Osteoblast (primary cell): ENCODE data around the gene TMEM63A. TPM values are rescaled to one million over a fixed set of nuclear protein-coding genes. Genes with fewer than 3 reads are reported as not detected.
A peak's percentile ranks its signal among the peaks of the same experiment; 100 is the strongest.

Experiments
- DNase-seq: peaks from one replicate; pipeline ENCODE4 v3.0.0; 2011; ENCODE audit warnings: low spot score, mixed read lengths; ENCODE audit not compliant: insufficient read length; ENCODE audit errors: missing footprints
- H2AFZ ChIP-seq: 2 replicates; pipeline ENCODE4 v1.6.0; 2011; ENCODE audit warnings: mild to moderate bottlenecking, low read length
- H3K27ac ChIP-seq: 2 replicates; pipeline ENCODE4 v1.5.1; 2011; ENCODE audit warnings: mild to moderate bottlenecking, low read depth, low read length, moderate library complexity
- H3K27me3 ChIP-seq: 2 replicates; pipeline ENCODE4 v1.6.0; 2012; ENCODE audit warnings: mild to moderate bottlenecking, control low read depth, inconsistent platforms, low read length, moderate library complexity; ENCODE audit not compliant: insufficient read depth
- H3K36me3 ChIP-seq: 2 replicates; pipeline ENCODE4 v1.5.1; 2011; ENCODE audit warnings: mild to moderate bottlenecking, low read length, control low read depth, moderate library complexity; ENCODE audit not compliant: insufficient read depth
- H3K4me1 ChIP-seq: 2 replicates; pipeline ENCODE4 v1.5.1; 2011; ENCODE audit warnings: mild to moderate bottlenecking, low read length, control low read depth, moderate library complexity; ENCODE audit not compliant: insufficient read depth
- H3K4me2 ChIP-seq: 2 replicates; pipeline ENCODE4 v1.6.0; 2011; ENCODE audit warnings: mild to moderate bottlenecking, low read length; ENCODE audit not compliant: insufficient read depth
- H3K4me3 ChIP-seq: fragments of 200-600 bp; sonication (generic); 3 replicates; pipeline ENCODE4 v1.5.1; 2012; ENCODE audit warnings: mild to moderate bottlenecking, low read length, inconsistent platforms; ENCODE audit not compliant: insufficient read depth
- H3K79me2 ChIP-seq: 2 replicates; pipeline ENCODE4 v1.6.0; 2012; ENCODE audit warnings: mild to moderate bottlenecking, low read length, control low read depth, inconsistent platforms; ENCODE audit not compliant: insufficient read depth
- H3K9me3 ChIP-seq: 2 replicates; pipeline ENCODE4 v1.5.1; 2011; ENCODE audit warnings: low read depth, low read length, control low read depth
- H4K20me1 ChIP-seq: 2 replicates; pipeline ENCODE4 v1.6.0; 2012; ENCODE audit warnings: mild to moderate bottlenecking, low read length, control low read depth; ENCODE audit not compliant: insufficient read depth
- total RNA-seq: library from RNA; depleted of rRNA; stranded (reverse); fragments of >200 nt; gene quantifications from 2 replicates; pipeline ENCODE4 v1.2.3, GENCODE V29; 2012
- TF ChIP-seq, protein P1 (sequence below): IDR thresholded peaks from 2 replicates; pipeline ENCODE4 v1.5.1; 2011; ENCODE audit warnings: mild to moderate bottlenecking, low read depth, low read length, moderate library complexity; ENCODE audit errors: extremely low read depth

The TMEM63A gene
- total RNA-seq, 1 donor = 23.2 TPM

DNA sequence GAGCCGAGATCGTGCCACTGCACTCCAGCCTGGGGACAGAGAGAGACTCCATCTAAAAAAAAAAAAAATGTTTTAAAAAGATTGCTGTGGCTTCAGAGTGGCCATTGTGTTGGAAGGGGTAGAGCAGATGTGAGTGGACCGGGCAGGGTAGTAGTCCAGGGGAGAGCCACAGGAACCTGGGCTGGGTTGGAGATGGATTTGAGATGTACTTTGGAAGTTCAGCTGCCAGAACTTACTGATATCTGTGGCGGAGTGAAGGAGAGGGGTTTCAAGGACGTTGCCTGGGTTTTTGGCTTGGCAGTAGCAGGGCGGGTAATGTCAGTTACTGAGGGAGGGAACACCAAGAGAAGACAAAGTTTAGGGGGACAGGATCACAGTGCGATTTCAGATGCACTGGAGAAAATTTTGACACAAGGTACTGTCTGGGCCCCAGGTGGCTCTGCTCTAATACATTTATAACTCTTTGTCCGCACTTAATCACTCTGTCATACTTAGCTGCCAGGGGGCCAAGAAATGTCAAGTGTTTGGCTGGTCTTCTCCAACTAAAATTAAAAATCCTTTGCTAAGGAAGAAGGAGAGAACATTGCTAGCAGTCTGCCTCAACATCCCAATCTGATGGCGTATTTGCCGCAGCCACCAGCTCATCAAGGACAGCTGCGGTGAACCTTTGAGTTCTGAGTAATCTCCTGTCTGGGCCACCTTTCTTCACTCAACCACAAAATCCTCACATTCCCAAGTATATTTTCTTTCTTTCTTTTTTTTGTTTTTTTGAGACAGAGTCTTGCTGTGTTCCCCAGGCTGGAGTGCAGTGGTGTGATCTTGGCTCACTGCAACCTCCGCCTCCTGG, 62.6 kb downstream of the TMEM63A start:
- DNase-seq = no peak
- Histone ChIP-seq H3K27ac (no peak overlapping the region), H3K36me3 (no peaks in the 10 kb centered on the region), H4K20me1 (no peaks in the 10 kb centered on the region), H3K27me3 (no peaks in the 10 kb centered on the region), H3K4me1 (peaks cover 23% of the 10 kb centered on the region), H3K4me3 (no peak overlapping the region), H3K9me3 (no peaks in the 10 kb centered on the region), H2AFZ (no peak overlapping the region), H3K4me2 (no peak overlapping the region), H3K79me2 (peaks cover 16% of the 10 kb centered on the region)
- TF ChIP-seq, protein P1, sequence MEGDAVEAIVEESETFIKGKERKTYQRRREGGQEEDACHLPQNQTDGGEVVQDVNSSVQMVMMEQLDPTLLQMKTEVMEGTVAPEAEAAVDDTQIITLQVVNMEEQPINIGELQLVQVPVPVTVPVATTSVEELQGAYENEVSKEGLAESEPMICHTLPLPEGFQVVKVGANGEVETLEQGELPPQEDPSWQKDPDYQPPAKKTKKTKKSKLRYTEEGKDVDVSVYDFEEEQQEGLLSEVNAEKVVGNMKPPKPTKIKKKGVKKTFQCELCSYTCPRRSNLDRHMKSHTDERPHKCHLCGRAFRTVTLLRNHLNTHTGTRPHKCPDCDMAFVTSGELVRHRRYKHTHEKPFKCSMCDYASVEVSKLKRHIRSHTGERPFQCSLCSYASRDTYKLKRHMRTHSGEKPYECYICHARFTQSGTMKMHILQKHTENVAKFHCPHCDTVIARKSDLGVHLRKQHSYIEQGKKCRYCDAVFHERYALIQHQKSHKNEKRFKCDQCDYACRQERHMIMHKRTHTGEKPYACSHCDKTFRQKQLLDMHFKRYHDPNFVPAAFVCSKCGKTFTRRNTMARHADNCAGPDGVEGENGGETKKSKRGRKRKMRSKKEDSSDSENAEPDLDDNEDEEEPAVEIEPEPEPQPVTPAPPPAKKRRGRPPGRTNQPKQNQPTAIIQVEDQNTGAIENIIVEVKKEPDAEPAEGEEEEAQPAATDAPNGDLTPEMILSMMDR = no peak

DNA sequence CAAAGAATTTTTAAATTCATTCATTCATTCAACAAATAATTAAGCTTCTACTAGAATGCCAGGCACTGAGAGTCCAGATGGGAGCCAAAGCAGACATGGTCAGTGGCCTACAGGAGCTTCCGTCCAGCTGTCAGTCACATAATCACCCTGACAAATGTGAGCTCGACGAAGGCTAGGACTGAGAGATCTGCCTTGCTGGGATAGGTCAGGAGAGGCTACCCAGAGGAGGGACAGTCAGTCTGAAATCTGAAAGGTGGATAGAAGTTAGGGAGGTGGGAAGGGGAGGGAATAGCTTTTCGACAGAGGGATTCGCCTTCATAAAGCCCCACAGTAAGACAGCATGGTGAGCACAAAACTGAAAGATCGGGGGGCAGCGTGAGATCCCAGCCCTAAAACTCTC, 64.0 kb downstream of the TMEM63A start:
- Histone ChIP-seq H3K4me1 (peaks cover 32% of the 10 kb centered on the region), H3K4me3 (no peak overlapping the region), H3K27me3 (no peaks in the 10 kb centered on the region), H3K79me2 (peaks cover 19% of the 10 kb centered on the region), H3K4me2 (peak overlapping the region; percentile 61), H2AFZ (no peak overlapping the region), H3K9me3 (no peaks in the 10 kb centered on the region), H3K27ac (peak overlapping the region; percentile 84), H3K36me3 (no peaks in the 10 kb centered on the region), H4K20me1 (no peaks in the 10 kb centered on the region)
- TF ChIP-seq, protein P1 = no peak
- no peak for DNase-seq

DNA sequence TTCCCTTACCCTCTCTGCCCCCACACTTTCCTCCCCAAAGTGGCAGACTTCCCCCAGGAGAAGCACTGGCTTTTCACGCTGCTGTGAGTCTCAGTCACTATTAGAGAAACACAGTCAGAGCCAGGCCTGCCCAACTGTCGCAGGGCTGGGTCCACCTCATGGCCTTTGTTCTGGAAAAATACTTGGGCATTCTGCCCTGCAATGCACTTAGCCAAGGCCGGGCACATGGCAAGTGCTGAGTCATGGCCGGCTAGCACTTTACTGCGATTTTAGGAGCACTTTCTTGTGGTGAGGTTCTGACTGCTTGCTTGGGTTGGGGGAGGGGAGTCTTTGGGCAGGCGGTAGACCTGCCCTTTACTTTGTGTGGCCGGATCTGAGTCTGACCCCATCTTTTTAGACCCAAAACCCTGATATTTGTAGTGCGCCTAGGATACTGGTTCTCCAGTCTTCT, 64.5 kb downstream of the TMEM63A start:
- Histone ChIP-seq H3K9me3 (no peaks in the 10 kb centered on the region), H3K4me1 (peaks cover 38% of the 10 kb centered on the region), H2AFZ (peak overlapping the region; percentile 39), H3K79me2 (peaks cover 19% of the 10 kb centered on the region), H3K4me3 (peak overlapping the region; percentile 10), H3K4me2 (peak overlapping the region; percentile 61), H3K27me3 (no peaks in the 10 kb centered on the region), H4K20me1 (no peaks in the 10 kb centered on the region), H3K27ac (peak overlapping the region; percentile 84), H3K36me3 (no peaks in the 10 kb centered on the region)
- TF ChIP-seq, protein P1 = no peak
- peak; percentile 94 for DNase-seq
